A549 (cell line): ENCODE results near the gene TMEM35B. TPM values are rescaled to one million over a fixed set of nuclear protein-coding genes. Genes with fewer than 3 reads are reported as not detected.

Experiments used
- ATAC-seq, 2 experiments: fragments of 200-7000 bp in 1 of 2; fragments of >200 bp in 1 of 2; cut with Nextera tagmentation in 1 of 2; cut with Tn5 transposase in 1 of 2; 3 replicates each; pipeline versions ENCODE4 v1.8.0 to v1.9.1; 2018 to 2020; ENCODE audit warnings: mild to moderate bottlenecking in 1 of 2, moderate library complexity in 1 of 2
- CTCF ChIA-PET: fragments of 300-600 bp; sonication (Branson Sonifier 250); formaldehyde crosslinking; extraction: SDS; loops from one replicate; lab custom pipeline; 2021; ENCODE audit warnings: antibody characterized with exemption, inconsistent platforms; lab: Yijun Ruan, JAX
- POLR2A ChIA-PET: fragments of 350-600 bp; formaldehyde crosslinking; extraction: SDS; loops from one replicate; lab custom pipeline; 2021; ENCODE audit warnings: antibody characterized with exemption, inconsistent platforms; lab: Yijun Ruan, JAX
- DNase-seq, 2 experiments: peaks; one replicate each; pipeline versions ENCODE4 v3.0.0 to v3.0.0-alpha.2; 2011 to 2016; ENCODE audit warnings: low read depth in 1 of 2, low spot score in 1 of 2
- FAIRE-seq: peaks from 2 replicates; lab custom pipeline; 2011; peaks lifted over from hg19 to GRCh38; lab: Jason Lieb, UNC
- H3K27ac ChIP-seq, 2 experiments: fragments of >200 bp; sonication (Bioruptor Twin); formaldehyde crosslinking; 3 replicates each; pipeline ENCODE4 v1.5.1; 2016 to 2017
- H3K4me1 ChIP-seq: fragments of >200 bp; sonication (Bioruptor Twin); formaldehyde crosslinking; 3 replicates; pipeline ENCODE4 v1.6.1; 2016
- H3K4me2 ChIP-seq: fragments of >200 bp; sonication (Bioruptor Twin); formaldehyde crosslinking; 3 replicates; pipeline ENCODE4 v1.6.1; 2016
- H3K4me3 ChIP-seq: fragments of >200 bp; sonication (Bioruptor Twin); formaldehyde crosslinking; 3 replicates; pipeline ENCODE4 v1.5.1; 2016
- H3K9me3 ChIP-seq: fragments of >200 bp; sonication (Bioruptor Twin); formaldehyde crosslinking; 3 replicates; pipeline ENCODE4 v1.6.1; 2016
- CBX8 ChIP-seq: fragments of 200-600 bp; sonication (generic); IDR thresholded peaks from 2 replicates; pipeline ENCODE4 v1.6.1; 2016
- CEBPB ChIP-seq, 2 experiments: fragments of >200 bp in 1 of 2; sonication (Bioruptor Twin) in 1 of 2; formaldehyde crosslinking in 1 of 2; IDR thresholded peaks; 2 replicates each; pipeline ENCODE4 v1.6.1; 2012 to 2016
- CHD2 ChIP-seq: fragments of 150-350 bp; IDR thresholded peaks from 2 replicates; pipeline ENCODE4 v1.6.1; 2014; ENCODE audit warnings: low read length; ENCODE audit not compliant: partially characterized antibody
- E2F6 ChIP-seq: IDR thresholded peaks from 2 replicates; pipeline ENCODE4 v1.6.1; 2012; ENCODE audit warnings: low read depth, borderline replicate concordance
- ESRRA ChIP-seq: fragments of 150-350 bp; IDR thresholded peaks from 2 replicates; pipeline ENCODE4 v1.6.1; 2014; ENCODE audit warnings: mild to moderate bottlenecking, low read length, borderline replicate concordance
- FOSL2 ChIP-seq, 2 experiments: fragments of 450-650 bp in 1 of 2; fragments of >200 bp in 1 of 2; sonication (Bioruptor Twin) in 1 of 2; formaldehyde crosslinking; IDR thresholded peaks; 2 replicates each; pipeline versions ENCODE4 v1.5.0 to v1.6.1; 2016 to 2020; ENCODE audit warnings: mild to moderate bottlenecking in 1 of 2, moderate library complexity in 1 of 2
- FOXS1 ChIP-seq: fragments of 250-450 bp; sonication (Bioruptor Pico); IDR thresholded peaks from 2 replicates; pipeline ENCODE4 v1.5.0; 2020; ENCODE audit warnings: mild to moderate bottlenecking, moderate library complexity
- HEYL ChIP-seq: fragments of 250-450 bp; sonication (Bioruptor Pico); IDR thresholded peaks from 2 replicates; pipeline ENCODE4 v1.8.0; 2021; ENCODE audit warnings: mild to moderate bottlenecking, moderate library complexity
- KDM1A ChIP-seq: fragments of 200-600 bp; sonication (generic); IDR thresholded peaks from 2 replicates; pipeline ENCODE4 v1.6.1; 2016; ENCODE audit warnings: low read depth, mild to moderate bottlenecking
- KDM5A ChIP-seq: fragments of 200-600 bp; sonication (generic); IDR thresholded peaks from 2 replicates; pipeline ENCODE4 v1.6.1; 2016; ENCODE audit warnings: antibody characterized with exemption, mild to moderate bottlenecking
- MAX ChIP-seq: IDR thresholded peaks from 2 replicates; pipeline ENCODE4 v1.6.1; 2012
- NFE2L2 ChIP-seq: fragments of 150-350 bp; conservative IDR thresholded peaks from 2 replicates; pipeline ENCODE4 v1.6.1; 2014; ENCODE audit warnings: low read length
- POLR2A ChIP-seq: IDR thresholded peaks from 2 replicates; pipeline ENCODE4 v1.6.1; 2012; ENCODE audit warnings: mild to moderate bottlenecking, low read length
- POLR2AphosphoS2 ChIP-seq: conservative IDR thresholded peaks from 2 replicates; pipeline ENCODE4 v1.6.1; 2012; ENCODE audit warnings: low read length, improper control_type of control experiment, inconsistent platforms
- RAD21 ChIP-seq, 2 experiments: fragments of >200 bp in 1 of 2; sonication (Bioruptor Twin) in 1 of 2; formaldehyde crosslinking in 1 of 2; IDR thresholded peaks in 1 of 2; conservative IDR thresholded peaks in 1 of 2; 2 replicates in 1 of 2; 3 replicates in 1 of 2; pipeline ENCODE4 v1.6.1; 2012 to 2018; ENCODE audit warnings: inconsistent platforms in 1 of 2
- RARB ChIP-seq: fragments of 250-450 bp; sonication (Bioruptor Pico); IDR thresholded peaks from 2 replicates; pipeline ENCODE4 v1.8.0; 2021; ENCODE audit warnings: mild to moderate bottlenecking, moderate library complexity
- RCOR1 ChIP-seq: fragments of 150-350 bp; IDR thresholded peaks from 2 replicates; pipeline ENCODE4 v1.6.1; 2014; ENCODE audit warnings: antibody characterized with exemption, low read length, low read depth
- RNF2 ChIP-seq: fragments of 200-600 bp; sonication (generic); IDR thresholded peaks from 2 replicates; pipeline ENCODE4 v1.6.1; 2016; ENCODE audit warnings: low read depth, mild to moderate bottlenecking, antibody characterized with exemption, moderate library complexity, borderline replicate concordance
- SMC3 ChIP-seq: fragments of >200 bp; sonication (Bioruptor Twin); formaldehyde crosslinking; IDR thresholded peaks from 3 replicates; pipeline ENCODE4 v1.6.1; 2018; ENCODE audit warnings: inconsistent platforms
- SREBF2 ChIP-seq: fragments of 450-650 bp; IDR thresholded peaks from 2 replicates; pipeline ENCODE4 v1.6.1; 2014; ENCODE audit warnings: mild to moderate bottlenecking, moderate library complexity
- TFCP2L1 ChIP-seq: fragments of 250-450 bp; sonication (Bioruptor Pico); IDR thresholded peaks from 2 replicates; pipeline ENCODE4 v1.5.0; 2021; ENCODE audit warnings: mild to moderate bottlenecking
- ZC3H11A ChIP-seq: fragments of 450-650 bp; IDR thresholded peaks from 2 replicates; pipeline ENCODE4 v1.6.1; 2014; ENCODE audit warnings: antibody characterized with exemption, mild to moderate bottlenecking
- ZSCAN20 ChIP-seq: fragments of 250-450 bp; sonication (Bioruptor Pico); IDR thresholded peaks from 2 replicates; pipeline ENCODE4 v1.8.0; 2022; ENCODE audit warnings: mild to moderate bottlenecking, moderate library complexity
- WGBS: methylation state at CpG from one replicate; pipeline ENCODE4 v1.1.6; 2017; ENCODE audit errors: missing lambda C conversion rate; 5-methylcytosine and 5-hydroxymethylcytosine counted together
- polyA plus RNA-seq, 4 experiments: library from polyadenylated mRNA; depleted of rRNA in 3 of 4; stranded (reverse); fragments of >200 nt; fragmentation: RNase III in 1 of 4; extraction: RNeasy Plus Mini Kit Qiagen cat#74134 plus additional on column Dnase treatment in 1 of 4; gene quantifications; 2 replicates in 3 of 4; 3 replicates in 1 of 4; pipeline ENCODE4 v1.2.3, GENCODE V29; 2011 to 2017
- TF ChIP-seq, protein P1 (sequence below): fragments of >200 bp; sonication (Bioruptor Twin); formaldehyde crosslinking; IDR thresholded peaks from 2 replicates; pipeline ENCODE4 v1.6.1; 2016
- TF ChIP-seq, protein P2 (sequence below): fragments of 250-450 bp; sonication (Bioruptor Pico); IDR thresholded peaks from 2 replicates; pipeline ENCODE4 v1.5.0; 2021; ENCODE audit warnings: mild to moderate bottlenecking, moderate library complexity, borderline replicate concordance

Gene TMEM35B
- polyA plus RNA-seq, 2 of the 4 experiments (the other 2 are of a cell fraction): 13.3 to 27.2 TPM

GRCh38 chr1:34974626-34975025, 10.5 kb downstream of the TMEM35B start:
- 66% methylated on average over 8 of the region's 8 CpGs for WGBS
- CTCF ChIA-PET: interaction anchor here (2.3 kb wide), 1 partner anchor 10 kb away, joined by 6 read pairs; the partner anchor contains the start of gene TMEM35B
- Histone ChIP-seq H3K4me1 (no peaks in the 10 kb centered on the region), H3K9me3 (no peaks in the 10 kb centered on the region), H3K4me3 (no peak overlapping the region), H3K4me2 (no peak overlapping the region), H3K27ac (no peak overlapping the region)
- TF ChIP-seq RCOR1 (no peak), TFCP2L1 (CRISPR knock-in tag) (no peak), RAD21 (conservative IDR thresholded peaks at IDR 0.05 in 1 of 2, IDR thresholded peaks at IDR 0.05 in 1 of 2) (no peak), KDM5A (no peak), MAX (no peak), SMC3 (no peak), CHD2 (no peak), NFE2L2 (no peak), FOSL2 (IDR thresholded peaks at IDR 0.05) (no peak), FOSL2 (CRISPR knock-in tag; IDR thresholded peaks at IDR 0.05) (no peak), CBX8 (no peak), HEYL (CRISPR knock-in tag) (no peak), SREBF2 (no peak), RARB (CRISPR knock-in tag) (no peak), FOXS1 (no peak)
- TF ChIP-seq, protein P1, sequence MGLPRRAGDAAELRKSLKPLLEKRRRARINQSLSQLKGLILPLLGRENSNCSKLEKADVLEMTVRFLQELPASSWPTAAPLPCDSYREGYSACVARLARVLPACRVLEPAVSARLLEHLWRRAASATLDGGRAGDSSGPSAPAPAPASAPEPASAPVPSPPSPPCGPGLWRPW: no peak
- no peak for DNase-seq
- no peak for FAIRE-seq
- ATAC-seq: no peak
- POLR2A ChIA-PET: no interaction called here

- Histone ChIP-seq H3K4me1 (no peaks in the 10 kb centered on the region), H3K27ac (no peak overlapping the region), H3K4me2 (no peak overlapping the region), H3K4me3 (no peak overlapping the region), H3K9me3 (peaks cover 11% of the 10 kb centered on the region)
- TF ChIP-seq POLR2A (no peak), TFCP2L1 (CRISPR knock-in tag) (no peak), ZC3H11A (no peak), E2F6 (no peak), KDM1A (no peak), CEBPB (IDR thresholded peaks at IDR 0.05) (no peak), RNF2 (no peak), ZSCAN20 (CRISPR knock-in tag) (no peak), ESRRA (no peak), POLR2AphosphoS2 (no peak)
- TF ChIP-seq, protein P1: no peak
- TF ChIP-seq, protein P2, sequence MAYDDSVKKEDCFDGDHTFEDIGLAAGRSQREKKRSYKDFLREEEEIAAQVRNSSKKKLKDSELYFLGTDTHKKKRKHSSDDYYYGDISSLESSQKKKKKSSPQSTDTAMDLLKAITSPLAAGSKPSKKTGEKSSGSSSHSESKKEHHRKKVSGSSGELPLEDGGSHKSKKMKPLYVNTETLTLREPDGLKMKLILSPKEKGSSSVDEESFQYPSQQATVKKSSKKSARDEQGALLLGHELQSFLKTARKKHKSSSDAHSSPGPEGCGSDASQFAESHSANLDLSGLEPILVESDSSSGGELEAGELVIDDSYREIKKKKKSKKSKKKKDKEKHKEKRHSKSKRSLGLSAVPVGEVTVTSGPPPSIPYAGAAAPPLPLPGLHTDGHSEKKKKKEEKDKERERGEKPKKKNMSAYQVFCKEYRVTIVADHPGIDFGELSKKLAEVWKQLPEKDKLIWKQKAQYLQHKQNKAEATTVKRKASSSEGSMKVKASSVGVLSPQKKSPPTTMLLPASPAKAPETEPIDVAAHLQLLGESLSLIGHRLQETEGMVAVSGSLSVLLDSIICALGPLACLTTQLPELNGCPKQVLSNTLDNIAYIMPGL (CRISPR knock-in tag): no peak
- ATAC-seq (no peak), DNase-seq (no peak), FAIRE-seq (no peak)
- POLR2A ChIA-PET: interaction anchor here (0.6 kb wide), 1 partner anchor 11 kb away, joined by 5 read pairs; the partner anchor contains the start of gene TMEM35B
- CTCF ChIA-PET: interaction anchor here (1.6 kb wide), 1 partner anchor 187 kb away, joined by 4 read pairs; no protein-coding TSS in a partner anchor
- 90% methylated on average over 3 of the region's 3 CpGs for WGBS
These were observed 11.8 kb downstream of the TMEM35B start for GRCh38 chr1:34973326-34973725.
